Heart left ventricle (tissue), 13 donors: ENCODE measurements around the gene MRPL34.

Experiments used
- CTCF ChIP-seq, 12 donors: fragments of 200-600 bp; sonication (generic) in 4 of 12; IDR thresholded peaks; one replicate each; pipeline versions ENCODE4 v1.5.0 to v1.8.0; 2018 to 2022; ENCODE audit warnings: antibody characterized with exemption in 12 of 12, mild to moderate bottlenecking in 5 of 12
- POLR2A ChIP-seq, 2 donors: fragments of 450-650 bp; IDR thresholded peaks; one replicate each; pipeline ENCODE4 v1.6.1; 2017; ENCODE audit warnings: antibody characterized with exemption in 2 of 2, mild to moderate bottlenecking in 2 of 2, moderate library complexity in 2 of 2
- donor health status: ischemic (EF 13 %, LVEDD 7.1; RV severe dilation, severe dysfunction).
- donor health status: DM: no; HTN: yes; CAD: no.
- donor health status: DM: no; HTN: no; CAD: no.
- donor health status: ischemic (EF 25% LVEDD 6.9; RV normal size, moderate dysfunction).
- donor health status: ischemic (EF 25% LVEDD 5.7; RV mildly dilated, moderate dysfunction).
- donor health status: ischemic (EF 35%, LVEDD 5.7; RV mildly dilated, moderate dysfunction).
- donor health status: nonischemic (EF 11% LVEDD 7.7; RV severe dilation, severe dysfunction).
- donor health status: DM: yes; HTN: yes; CAD: no.
- donor health status: PGD.
- donor health status: ischemic (EF 29% LVEDD 5.4; RV normal size, mild dysfunction).
- donor health status: nonischemic (EF 23%, LVEDD 6.1; RV moderate dilation, normal function).

- TF ChIP-seq CTCF (IDR thresholded peaks at IDR 0.05): no peak
- TF ChIP-seq POLR2A (IDR thresholded peaks at IDR 0.05): no peak
Observed at GRCh38 chr19:17294051-17294891, 11.4 kb upstream of the MRPL34 start.
